HL-60 (cell line): ENCODE results near the gene ZBTB7C.

ENCODE experiments used
- DNase-seq, 2 experiments: peaks; one replicate each; pipeline ENCODE4 v3.0.0-alpha.2; 2010 to 2020; ENCODE audit warnings: low read depth in 1 of 2, low spot score in 1 of 2
- H3K27ac ChIP-seq: fragments of 250-450 bp; sonication (Bioruptor Pico); replicated peaks from 2 replicates; pipeline ENCODE4 v1.5.1; 2020; ENCODE audit warnings: mild to moderate bottlenecking, moderate library complexity
- H3K27me3 ChIP-seq: fragments of 250-450 bp; sonication (Bioruptor Pico); 2 replicates; pipeline ENCODE4 v1.5.1; 2021; ENCODE audit warnings: mild to moderate bottlenecking, moderate library complexity; ENCODE audit not compliant: insufficient read depth, poor library complexity, severe bottlenecking
- H3K4me3 ChIP-seq: replicated peaks from 2 replicates; pipeline ENCODE4 v1.5.1; 2011; ENCODE audit warnings: mild to moderate bottlenecking, control low read depth, low read length; ENCODE audit not compliant: insufficient read depth
- CTCF ChIP-seq: IDR thresholded peaks from one replicate; pipeline ENCODE4 v1.5.1; 2011; ENCODE audit warnings: low read length, control low read depth, inconsistent platforms; ENCODE audit not compliant: insufficient read depth
- GABPA ChIP-seq: IDR thresholded peaks from 2 replicates; pipeline ENCODE4 v1.6.1; 2012; ENCODE audit warnings: low read depth
- POLR2AphosphoS5 ChIP-seq: IDR thresholded peaks from 2 replicates; pipeline ENCODE4 v1.6.1; 2012; ENCODE audit warnings: low read depth
- SPI1 ChIP-seq: IDR thresholded peaks from 2 replicates; pipeline ENCODE4 v1.6.1; 2012; ENCODE audit warnings: low read depth, mild to moderate bottlenecking, borderline replicate concordance
- TF ChIP-seq, protein P1 (sequence below): IDR thresholded peaks from 2 replicates; pipeline ENCODE4 v1.6.1; 2012; ENCODE audit warnings: low read depth; ENCODE audit not compliant: insufficient replicate concordance

The ZBTB7C gene

GRCh38 chr18:48170651-48171050 is 238.5 kb downstream of the ZBTB7C start:
- no peak for DNase-seq

DNA sequence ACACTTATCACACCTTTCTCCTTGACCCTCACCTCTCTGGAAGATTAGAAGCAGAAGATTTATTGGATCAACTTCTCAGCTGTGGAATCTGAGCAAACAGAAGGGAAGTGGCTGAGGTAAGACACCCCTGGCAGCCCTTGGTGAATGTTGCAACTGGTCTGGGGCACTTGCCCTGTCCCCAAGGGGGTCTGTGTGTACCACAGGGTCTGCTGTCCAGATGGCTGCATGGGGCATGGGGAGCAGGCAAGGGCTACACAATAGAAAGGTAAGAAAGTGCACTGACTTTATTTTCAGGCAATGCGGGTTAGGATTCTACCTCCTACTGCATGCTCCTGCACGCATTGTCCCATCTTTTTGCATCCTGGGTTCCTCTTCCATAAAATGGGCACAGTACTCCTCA is 240.3 kb downstream of the ZBTB7C start:
- Histone ChIP-seq H3K27ac (no peak overlapping the region), H3K27me3 (no peaks in the 10 kb centered on the region), H3K4me3 (no peak overlapping the region)
- DNase-seq, result no peak
- no peak for TF ChIP-seq SPI1
- TF ChIP-seq POLR2AphosphoS5, result no peak
- no peak for TF ChIP-seq CTCF
- TF ChIP-seq GABPA, result no peak
- TF ChIP-seq, protein P1, sequence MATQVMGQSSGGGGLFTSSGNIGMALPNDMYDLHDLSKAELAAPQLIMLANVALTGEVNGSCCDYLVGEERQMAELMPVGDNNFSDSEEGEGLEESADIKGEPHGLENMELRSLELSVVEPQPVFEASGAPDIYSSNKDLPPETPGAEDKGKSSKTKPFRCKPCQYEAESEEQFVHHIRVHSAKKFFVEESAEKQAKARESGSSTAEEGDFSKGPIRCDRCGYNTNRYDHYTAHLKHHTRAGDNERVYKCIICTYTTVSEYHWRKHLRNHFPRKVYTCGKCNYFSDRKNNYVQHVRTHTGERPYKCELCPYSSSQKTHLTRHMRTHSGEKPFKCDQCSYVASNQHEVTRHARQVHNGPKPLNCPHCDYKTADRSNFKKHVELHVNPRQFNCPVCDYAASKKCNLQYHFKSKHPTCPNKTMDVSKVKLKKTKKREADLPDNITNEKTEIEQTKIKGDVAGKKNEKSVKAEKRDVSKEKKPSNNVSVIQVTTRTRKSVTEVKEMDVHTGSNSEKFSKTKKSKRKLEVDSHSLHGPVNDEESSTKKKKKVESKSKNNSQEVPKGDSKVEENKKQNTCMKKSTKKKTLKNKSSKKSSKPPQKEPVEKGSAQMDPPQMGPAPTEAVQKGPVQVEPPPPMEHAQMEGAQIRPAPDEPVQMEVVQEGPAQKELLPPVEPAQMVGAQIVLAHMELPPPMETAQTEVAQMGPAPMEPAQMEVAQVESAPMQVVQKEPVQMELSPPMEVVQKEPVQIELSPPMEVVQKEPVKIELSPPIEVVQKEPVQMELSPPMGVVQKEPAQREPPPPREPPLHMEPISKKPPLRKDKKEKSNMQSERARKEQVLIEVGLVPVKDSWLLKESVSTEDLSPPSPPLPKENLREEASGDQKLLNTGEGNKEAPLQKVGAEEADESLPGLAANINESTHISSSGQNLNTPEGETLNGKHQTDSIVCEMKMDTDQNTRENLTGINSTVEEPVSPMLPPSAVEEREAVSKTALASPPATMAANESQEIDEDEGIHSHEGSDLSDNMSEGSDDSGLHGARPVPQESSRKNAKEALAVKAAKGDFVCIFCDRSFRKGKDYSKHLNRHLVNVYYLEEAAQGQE, result no peak

More at GRCh38 chr18:48170651-48171050, 238.5 kb downstream of the ZBTB7C start:
- Histone ChIP-seq H3K4me3 (no peak overlapping the region), H3K27me3 (no peaks in the 10 kb centered on the region), H3K27ac (no peak overlapping the region)
- TF ChIP-seq CTCF (no peak), GABPA (no peak), SPI1 (no peak), POLR2AphosphoS5 (no peak)
- TF ChIP-seq, protein P1, result no peak

- TF ChIP-seq SPI1, result no peak
- no peak for TF ChIP-seq CTCF
- TF ChIP-seq POLR2AphosphoS5, result no peak
- TF ChIP-seq GABPA, result no peak
- TF ChIP-seq, protein P1, result no peak
- no peak for DNase-seq
- no peaks in the 10 kb centered on the region for H3K27me3 ChIP-seq
- no peak overlapping the region for H3K4me3 ChIP-seq
- H3K27ac ChIP-seq, result no peak overlapping the region
These were observed 241.3 kb downstream of the ZBTB7C start for GRCh38 chr18:48167897-48168253.
